Lower leg skin (tissue), 4 donors: ENCODE data around the gene KIR3DL3. TPM values are rescaled to one million over a fixed set of nuclear protein-coding genes. Genes with fewer than 3 reads are reported as not detected.
"Not testable (repeated sequence)": the region's sequence is repeated elsewhere in the genome, so short reads cannot be mapped to it uniquely, and the experiment has no call there.

Source experiments
- DNase-seq, 2 donors: peaks; one replicate each; pipeline ENCODE4 v3.0.0-alpha.2; 2019; ENCODE audit warnings: low spot score in 2 of 2
- H3K4me3 ChIP-seq: fragments of 200-600 bp; sonication (generic); 2 replicates; pipeline ENCODE4 v1.5.1; 2017; ENCODE audit warnings: mild to moderate bottlenecking, low read depth; ENCODE audit not compliant: poor library complexity, severe bottlenecking
- POLR2A ChIP-seq, 2 donors: fragments of 450-650 bp; IDR thresholded peaks; one replicate each; pipeline ENCODE4 v1.6.1; 2016 to 2017; ENCODE audit warnings: antibody characterized with exemption in 2 of 2, mild to moderate bottlenecking in 1 of 2, moderate library complexity in 1 of 2
- WGBS, 2 donors: methylation state at CpG; one replicate each; pipeline ENCODE4 v1.1.5; 2018; 5-methylcytosine and 5-hydroxymethylcytosine counted together
- intact Hi-C: fragments of 100-400 bp; cut with DNase I; formaldehyde crosslinking; loops from one replicate; pipeline ENCODE4 v1.15.0; 2023; ENCODE audit warnings: low total_unique reads
- total RNA-seq, 4 donors: library from RNA; depleted of rRNA; stranded (reverse); fragments of >200 nt; gene quantifications; one replicate each; pipeline ENCODE4 v1.1.0, GENCODE V29; 2016
- TF ChIP-seq, protein P1 (sequence below), 3 donors: fragments of 450-650 bp; IDR thresholded peaks; one replicate each; pipeline ENCODE4 v1.5.1; 2016; ENCODE audit warnings: antibody characterized with exemption in 3 of 3, mild to moderate bottlenecking in 3 of 3, moderate library complexity in 2 of 3

KIR3DL3 gene
- total RNA-seq, 4 donors from 2014 or later = not detected

DNA sequence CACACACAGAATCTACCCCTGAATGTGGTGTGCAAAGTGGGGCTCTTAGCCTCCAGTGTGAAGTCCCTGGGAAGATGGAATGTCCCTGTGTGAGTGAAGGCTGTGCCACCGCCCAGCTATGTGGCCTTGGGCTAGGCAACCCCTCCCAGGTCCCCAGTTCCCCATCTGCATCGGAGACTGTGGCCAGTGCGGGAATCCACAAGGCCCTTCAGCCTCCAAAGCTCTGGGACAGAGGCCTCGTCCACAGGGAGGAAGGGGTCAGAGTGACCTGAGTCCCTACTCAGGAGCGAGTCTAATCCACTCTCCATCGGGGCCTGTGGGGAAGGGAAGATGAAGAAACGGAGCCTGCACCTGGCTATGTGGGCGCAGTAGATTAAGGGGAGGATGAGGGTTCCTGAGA lies 19.3 kb upstream of the KIR3DL3 start:
- WGBS, 2 donors = 75 to 77% methylated on average over 8 of the region's 8 CpGs
- intact Hi-C loops = no loop called here
- TF ChIP-seq, protein P1, sequence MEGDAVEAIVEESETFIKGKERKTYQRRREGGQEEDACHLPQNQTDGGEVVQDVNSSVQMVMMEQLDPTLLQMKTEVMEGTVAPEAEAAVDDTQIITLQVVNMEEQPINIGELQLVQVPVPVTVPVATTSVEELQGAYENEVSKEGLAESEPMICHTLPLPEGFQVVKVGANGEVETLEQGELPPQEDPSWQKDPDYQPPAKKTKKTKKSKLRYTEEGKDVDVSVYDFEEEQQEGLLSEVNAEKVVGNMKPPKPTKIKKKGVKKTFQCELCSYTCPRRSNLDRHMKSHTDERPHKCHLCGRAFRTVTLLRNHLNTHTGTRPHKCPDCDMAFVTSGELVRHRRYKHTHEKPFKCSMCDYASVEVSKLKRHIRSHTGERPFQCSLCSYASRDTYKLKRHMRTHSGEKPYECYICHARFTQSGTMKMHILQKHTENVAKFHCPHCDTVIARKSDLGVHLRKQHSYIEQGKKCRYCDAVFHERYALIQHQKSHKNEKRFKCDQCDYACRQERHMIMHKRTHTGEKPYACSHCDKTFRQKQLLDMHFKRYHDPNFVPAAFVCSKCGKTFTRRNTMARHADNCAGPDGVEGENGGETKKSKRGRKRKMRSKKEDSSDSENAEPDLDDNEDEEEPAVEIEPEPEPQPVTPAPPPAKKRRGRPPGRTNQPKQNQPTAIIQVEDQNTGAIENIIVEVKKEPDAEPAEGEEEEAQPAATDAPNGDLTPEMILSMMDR (IDR thresholded peaks at IDR 0.05) = no peak
- no peak for TF ChIP-seq POLR2A (IDR thresholded peaks at IDR 0.05)
- DNase-seq = no peak
- H3K4me3 ChIP-seq = no peak overlapping the region

DNA sequence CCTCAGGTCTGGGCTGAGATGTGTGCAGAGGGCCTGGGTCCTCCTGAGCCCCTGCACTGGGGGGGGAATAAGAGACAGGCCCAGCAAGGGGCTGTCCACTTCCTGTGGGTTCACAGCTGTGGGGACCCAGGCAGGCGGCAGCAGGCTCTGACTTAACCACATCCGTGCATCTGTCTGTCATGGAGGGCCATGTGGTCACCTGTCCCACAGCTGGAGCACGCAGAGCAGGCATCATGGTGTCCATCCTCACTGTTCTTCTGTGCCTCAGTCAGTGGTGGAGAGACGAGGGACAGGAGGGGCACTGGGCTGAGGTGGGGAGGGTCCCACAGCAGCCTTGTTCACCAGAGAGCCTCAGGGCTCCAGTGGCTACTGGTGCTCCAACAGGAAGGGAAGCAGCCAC lies 16.3 kb upstream of the KIR3DL3 start:
- 65 to 87% methylated on average over 3 to 4 of the region's 4 CpGs for WGBS, 2 donors
- DNase-seq = no peak
- TF ChIP-seq POLR2A (IDR thresholded peaks at IDR 0.05) = no peak
- TF ChIP-seq, protein P1 (IDR thresholded peaks at IDR 0.05) = no peak
- intact Hi-C loops = no loop called here
- no peak overlapping the region for H3K4me3 ChIP-seq

DNA sequence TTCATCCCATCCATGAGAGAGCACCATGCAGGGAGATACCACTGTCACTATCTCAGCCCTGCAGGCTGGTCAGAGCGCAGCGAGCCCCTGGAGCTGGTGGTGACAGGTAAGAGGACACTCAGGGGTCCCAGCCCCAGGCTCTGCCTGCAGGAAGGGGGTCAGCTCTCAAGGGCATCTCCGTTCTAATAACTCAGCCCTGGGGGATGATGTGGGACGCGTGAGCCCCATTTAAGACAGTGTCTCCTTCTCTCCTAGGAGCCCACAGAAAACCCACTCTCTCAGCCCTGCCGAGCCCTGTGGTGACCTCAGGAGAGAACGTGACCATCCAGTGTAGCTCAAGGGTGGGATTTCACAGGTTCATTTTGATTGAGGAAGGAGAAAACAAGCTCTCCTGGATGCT lies 15.5 kb upstream of the KIR3DL3 start:
- no peak for DNase-seq
- intact Hi-C loops = no loop called here
- no peak for TF ChIP-seq POLR2A (IDR thresholded peaks at IDR 0.05)
- TF ChIP-seq, protein P1 (IDR thresholded peaks at IDR 0.05) = no peak
- no peak overlapping the region for H3K4me3 ChIP-seq
- 81 to 90% methylated on average over 7 of the region's 7 CpGs for WGBS, 2 donors

DNA sequence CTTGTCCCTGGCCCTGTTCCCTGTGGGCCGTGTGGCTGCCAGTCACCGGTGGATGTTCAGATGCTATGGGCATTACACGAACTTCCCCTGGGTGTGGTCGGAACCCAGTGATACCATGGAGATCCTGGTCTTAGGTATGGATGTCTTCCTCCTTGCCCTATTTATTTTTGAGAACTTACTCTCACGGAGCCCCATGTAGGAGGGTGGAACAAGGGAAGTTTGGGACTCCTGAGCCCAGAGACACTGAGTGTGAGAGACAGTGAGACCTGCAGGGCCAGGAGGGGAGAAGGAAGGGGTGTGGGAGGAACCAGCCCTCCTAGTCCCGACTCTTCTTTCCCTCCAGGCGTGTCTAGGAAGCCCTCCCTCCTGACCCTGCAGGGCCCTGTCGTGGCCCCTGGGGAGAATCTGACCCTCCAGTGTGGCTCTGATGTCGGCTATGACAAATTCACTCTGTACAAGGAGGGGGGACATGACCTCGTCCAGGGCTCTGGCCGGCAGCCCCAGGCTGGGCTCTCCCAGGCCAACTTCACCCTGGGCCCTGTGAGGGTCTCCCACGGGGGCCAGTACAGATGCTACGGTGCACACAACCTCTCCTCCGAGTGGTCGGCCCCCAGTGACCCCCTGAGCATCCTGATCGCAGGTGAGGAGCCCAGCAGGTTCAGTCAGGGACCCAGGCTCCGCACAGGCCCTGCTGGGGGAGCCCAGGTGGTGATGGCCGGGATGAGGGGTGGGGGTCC lies 14.9 kb upstream of the KIR3DL3 start:
- no peak overlapping the region for H3K4me3 ChIP-seq
- no peak for TF ChIP-seq POLR2A (IDR thresholded peaks at IDR 0.05)
- TF ChIP-seq, protein P1 (IDR thresholded peaks at IDR 0.05) = no peak
- intact Hi-C loops = no loop called here
- DNase-seq = no peak
- 58 to 71% methylated on average over 12 to 17 of the region's 18 CpGs for WGBS, 2 donors

DNA sequence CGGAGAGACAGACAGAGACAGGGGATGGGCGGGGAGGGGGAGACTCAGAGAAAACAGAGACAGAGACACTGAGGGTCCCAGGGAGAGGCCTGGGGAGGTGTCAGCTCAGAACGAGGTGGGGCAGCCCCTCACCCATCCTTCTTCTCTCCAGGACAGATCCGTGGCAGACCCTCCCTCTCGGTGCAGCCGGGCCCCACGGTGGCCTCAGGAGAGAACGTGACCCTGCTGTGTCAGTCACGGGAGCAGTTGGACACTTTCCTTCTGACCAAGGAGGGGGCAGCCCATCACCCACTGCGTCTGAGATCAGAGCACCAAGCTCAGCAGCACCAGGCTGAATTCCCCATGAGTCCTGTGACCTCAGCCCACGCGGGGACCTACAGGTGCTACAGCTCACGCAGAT lies 14.3 kb upstream of the KIR3DL3 start:
- DNase-seq = not testable (repeated sequence)

DNA sequence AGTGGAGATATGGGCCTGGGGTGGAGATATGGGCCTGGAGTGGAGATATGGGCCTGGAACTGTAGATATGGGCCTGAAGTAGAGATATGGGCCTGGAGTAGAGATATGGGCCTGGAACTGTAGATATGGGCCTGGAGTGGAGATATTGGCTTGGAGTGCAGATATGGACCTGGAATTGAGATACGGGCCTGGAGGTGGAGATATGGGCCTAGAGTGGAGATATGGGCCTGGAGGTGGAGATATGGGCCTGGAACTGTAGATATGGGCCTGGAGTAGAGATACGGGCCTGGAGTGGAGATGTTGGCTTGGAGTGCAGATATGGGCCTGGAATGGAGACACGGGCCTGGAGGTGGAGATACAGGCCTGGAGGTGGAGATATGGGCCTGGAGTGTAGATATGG lies 402 bp downstream of the KIR3DL3 start:
- H3K4me3 ChIP-seq = no peak overlapping the region
- no peak for TF ChIP-seq POLR2A (IDR thresholded peaks at IDR 0.05)
- TF ChIP-seq, protein P1 (IDR thresholded peaks at IDR 0.05) = no peak
- WGBS, 2 donors = 65 to 85% methylated on average over 3 of the region's 3 CpGs
- intact Hi-C loops = no loop called here
- peak in 1 of 2 donors; percentile 14 for DNase-seq

More for the DNA sequence above, 14.3 kb upstream of the KIR3DL3 start:
- WGBS, 2 donors = 51 to 59% methylated on average over 11 to 12 of the region's 13 CpGs
- H3K4me3 ChIP-seq, intact Hi-C loops: not testable (repeated sequence)
